Endothelial cell of umbilical vein (primary cell): ENCODE data around the gene CARD19. TPM values are rescaled to one million over a fixed set of nuclear protein-coding genes. Genes with fewer than 3 reads are reported as not detected.

Source experiments
- BruUV-seq: library from RNA; stranded (reverse); fragments of 400-500 nt; replicated peaks from 2 replicates; lab custom pipeline; 2021; lab: Mats Ljungman, UMichigan
- CTCF ChIA-PET: fragments of 300-600, 350-600 bp; sonication (Branson Sonifier 250); formaldehyde crosslinking; loops from one replicate; lab custom pipeline; 2021; ENCODE audit warnings: antibody characterized with exemption, inconsistent platforms; lab: Charles Lee
- POLR2A ChIA-PET: fragments of 300-600, 350-600 bp; sonication (Branson Sonifier 250); formaldehyde crosslinking; loops from one replicate; lab custom pipeline; 2021; ENCODE audit warnings: antibody characterized with exemption, inconsistent platforms; lab: Charles Lee
- DNase-seq: peaks from one replicate; pipeline ENCODE4 v3.0.0-alpha.2; 2011; ENCODE audit warnings: low read depth, low spot score
- FAIRE-seq: peaks from 2 replicates; lab custom pipeline; 2011; peaks lifted over from hg19 to GRCh38; lab: Jason Lieb, UNC
- H2AFZ ChIP-seq: 2 replicates; pipeline ENCODE4 v1.6.0; 2012; ENCODE audit warnings: low read depth, low read length, control low read depth, inconsistent platforms
- H3K27ac ChIP-seq: 2 replicates; pipeline ENCODE4 v1.5.1; 2011; ENCODE audit warnings: low read depth, mild to moderate bottlenecking, control low read depth, low read length, moderate library complexity; ENCODE audit not compliant: insufficient read depth
- H3K27me3 ChIP-seq, 2 experiments: 2 replicates each; pipeline versions ENCODE4 v1.6.0 to v1.6.1; 2011; ENCODE audit warnings: low read length in 2 of 2, mixed read lengths in 1 of 2; ENCODE audit not compliant: control insufficient read depth in 2 of 2, insufficient read depth in 2 of 2
- H3K36me3 ChIP-seq, 2 experiments: 2 replicates in 1 of 2; 3 replicates in 1 of 2; pipeline ENCODE4 v1.5.1; 2011; ENCODE audit warnings: low read length in 2 of 2, mild to moderate bottlenecking in 1 of 2, moderate library complexity in 1 of 2; ENCODE audit not compliant: control insufficient read depth in 2 of 2, insufficient read depth in 2 of 2; ENCODE audit errors: extremely low read depth in 1 of 2
- H3K4me1 ChIP-seq: 3 replicates; pipeline ENCODE4 v1.5.1; 2011; ENCODE audit warnings: mild to moderate bottlenecking, low read length; ENCODE audit not compliant: control insufficient read depth, insufficient read depth; ENCODE audit errors: extremely low read depth
- H3K4me2 ChIP-seq: 2 replicates; pipeline ENCODE4 v1.6.1; 2011; ENCODE audit warnings: low read length, control low read depth, mixed read lengths; ENCODE audit not compliant: insufficient read depth
- H3K4me3 ChIP-seq, 3 experiments: fragments of 200-600 bp in 1 of 3; sonication (generic), shearing (Covaris generic) in 1 of 3; replicated peaks in 1 of 3; 2 replicates each; pipeline ENCODE4 v1.5.1; 2011 to 2016; ENCODE audit warnings: control low read depth in 3 of 3, low read length in 3 of 3, mild to moderate bottlenecking in 2 of 3, inconsistent platforms in 1 of 3, low read depth in 1 of 3, moderate library complexity in 1 of 3; ENCODE audit not compliant: insufficient read depth in 1 of 3
- H3K79me2 ChIP-seq: 2 replicates; pipeline ENCODE4 v1.6.0; 2012; ENCODE audit warnings: low read length, inconsistent platforms; ENCODE audit not compliant: control insufficient read depth, insufficient read depth
- H3K9ac ChIP-seq: replicated peaks from 2 replicates; pipeline ENCODE3; 2011; ENCODE audit warnings: low read length, control low read depth; ENCODE audit not compliant: insufficient read depth; ENCODE audit errors: extremely low read depth
- H3K9me1 ChIP-seq: replicated peaks from 3 replicates; pipeline ENCODE4 v1.6.0; 2011; ENCODE audit warnings: mild to moderate bottlenecking, low read length; ENCODE audit not compliant: control insufficient read depth, insufficient read depth; ENCODE audit errors: extremely low read depth
- H3K9me3 ChIP-seq: replicated peaks from 2 replicates; pipeline ENCODE4 v1.5.1; 2012; ENCODE audit warnings: low read length, inconsistent platforms; ENCODE audit not compliant: control insufficient read depth, insufficient read depth
- H4K20me1 ChIP-seq: replicated peaks from 2 replicates; pipeline ENCODE3; 2011; ENCODE audit warnings: mild to moderate bottlenecking, low read length; ENCODE audit not compliant: control insufficient read depth, insufficient read depth; ENCODE audit errors: extremely low read depth
- CTCF ChIP-seq, 2 donors: IDR thresholded peaks; 1 replicate in 1 of 2; 2 replicates in 1 of 2; pipeline ENCODE4 v1.5.1; 2011; ENCODE audit warnings: low read length in 2 of 2, mild to moderate bottlenecking in 2 of 2, moderate library complexity in 2 of 2, control low read depth in 1 of 2, inconsistent platforms in 1 of 2, low read depth in 1 of 2; ENCODE audit not compliant: insufficient read depth in 1 of 2; ENCODE audit errors: extremely low read depth in 1 of 2
- EZH2 ChIP-seq: IDR thresholded peaks from 2 replicates; pipeline ENCODE4 v1.6.1; 2012; ENCODE audit warnings: borderline replicate concordance, low read depth, mild to moderate bottlenecking, moderate library complexity, low read length, inconsistent platforms; ENCODE audit not compliant: severe bottlenecking
- FOS ChIP-seq: IDR thresholded peaks from 2 replicates; pipeline ENCODE4 v1.6.1; 2011; ENCODE audit warnings: mild to moderate bottlenecking, low read length, moderate library complexity, borderline replicate concordance; ENCODE audit not compliant: insufficient read depth
- GATA2 ChIP-seq: IDR thresholded peaks from 2 replicates; pipeline ENCODE4 v1.7.0; 2011; ENCODE audit warnings: low read depth, mild to moderate bottlenecking, moderate library complexity, mixed read lengths, low read length; ENCODE audit not compliant: insufficient read length, insufficient read depth
- JUN ChIP-seq: IDR thresholded peaks from 2 replicates; pipeline ENCODE4 v1.6.1; 2011; ENCODE audit warnings: borderline replicate concordance, low read depth; ENCODE audit not compliant: insufficient read length, insufficient read depth
- MAX ChIP-seq: IDR thresholded peaks from 2 replicates; pipeline ENCODE4 v1.6.1; 2011; ENCODE audit not compliant: insufficient read depth, insufficient read length
- MYC ChIP-seq: IDR thresholded peaks from one replicate; pipeline ENCODE4 v1.6.1; 2011; ENCODE audit warnings: mild to moderate bottlenecking, low read depth, low read length
- POLR2A ChIP-seq: IDR thresholded peaks from 2 replicates; pipeline ENCODE4 v1.6.1; 2012; ENCODE audit warnings: low read depth, mild to moderate bottlenecking, control low read depth, low read length
- POLR2AphosphoS5 ChIP-seq: IDR thresholded peaks from 2 replicates; pipeline ENCODE4 v1.6.1; 2012; ENCODE audit warnings: low read depth, mild to moderate bottlenecking, control low read depth, low read length, moderate library complexity; ENCODE audit not compliant: insufficient read depth
- dilution Hi-C: fragments of 300-500 bp; cut with MboI; formaldehyde crosslinking; loops from one replicate; pipeline ENCODE4 v1.15.0; 2019; ENCODE audit warnings: low sequenced_read_pairs; ENCODE audit not compliant: extremely low pct_ligation_motif_present
- intact Hi-C: fragments of 100-400 bp; cut with micrococcal nuclease; formaldehyde crosslinking; loops from one replicate; pipeline ENCODE4 v1.10.0; 2022
- polyA plus RNA-seq, 4 experiments: library from polyadenylated mRNA; depleted of rRNA in 3 of 4; stranded (reverse) in 3 of 4; unstranded in 1 of 4; fragments of >200 nt; gene quantifications; 2 replicates each; pipeline versions ENCODE4 v1.2.1 to v1.2.3, GENCODE V29; 2011 to 2012; ENCODE audit warnings: missing spikeins in 1 of 4
- total RNA-seq: library from RNA; stranded (reverse); gene quantifications from 2 replicates; pipeline ENCODE4 v1.2.3, GENCODE V29; 2021

Gene CARD19
- total and polyA plus RNA-seq, 2 donors (not counting 3 experiments of a cell fraction or from before 2014, with no cell fraction given) = 45.7 to 148 TPM

- H3K27ac ChIP-seq = no peak overlapping the region
- no peak for TF ChIP-seq CTCF (IDR thresholded peaks at IDR 0.05; ENCODE audit: extremely low read depth in 1 of 2, insufficient read depth in 1 of 2, low read depth in 1 of 2, low read length in 2 of 2)
- no peak for TF ChIP-seq POLR2A
- TF ChIP-seq EZH2 = no peak
- no peaks in the 10 kb centered on the region for H3K27me3 ChIP-seq
- peaks cover under 1% of the 10 kb centered on the region for H3K4me1 ChIP-seq
- no peak overlapping the region for H3K4me3 ChIP-seq
- H3K36me3 ChIP-seq = no peaks in the 10 kb centered on the region
- DNase-seq (no peak), FAIRE-seq (no peak)
- dilution Hi-C loops (no loop called here), intact Hi-C loops (no loop called here)
- POLR2A ChIA-PET = interaction anchor here (0.7 kb wide), 1 partner anchor 63 kb away, joined by 4 read pairs; no protein-coding TSS in a partner anchor
- CTCF ChIA-PET = no interaction called here
- no TSS peak for BruUV-seq
- H2AFZ ChIP-seq = no peak overlapping the region
- H3K9me1 ChIP-seq = no peaks in the 10 kb centered on the region
- no peak overlapping the region for H3K4me2 ChIP-seq
- no peaks in the 10 kb centered on the region for H3K9me3 ChIP-seq
- H4K20me1 ChIP-seq = no peaks in the 10 kb centered on the region
- H3K9ac ChIP-seq = no peak overlapping the region
- H3K79me2 ChIP-seq = no peaks in the 10 kb centered on the region
Measured at GRCh38 chr9:93089481-93089991, 6.5 kb upstream of the CARD19 start.

GRCh38 chr9:93090091-93090655 is 5.8 kb upstream of the CARD19 start:
- Histone ChIP-seq H3K9ac (no peak overlapping the region), H3K4me3 (no peak overlapping the region), H3K79me2 (no peaks in the 10 kb centered on the region), H3K9me1 (no peaks in the 10 kb centered on the region), H4K20me1 (no peaks in the 10 kb centered on the region), H3K4me2 (no peak overlapping the region), H3K27ac (no peak overlapping the region), H3K27me3 (no peaks in the 10 kb centered on the region), H3K9me3 (no peaks in the 10 kb centered on the region), H3K4me1 (peaks cover 6% of the 10 kb centered on the region), H3K36me3 (no peaks in the 10 kb centered on the region), H2AFZ (no peak overlapping the region)
- BruUV-seq = no TSS peak
- POLR2A ChIA-PET = interaction anchor here (0.7 kb wide), 1 partner anchor 63 kb away, joined by 4 read pairs; no protein-coding TSS in a partner anchor
- CTCF ChIA-PET = no interaction called here
- DNase-seq (no peak), FAIRE-seq (no peak)
- intact Hi-C loops = loop anchor here (5.0 to 10.0 kb wide), 3 partner anchors 33 to 1075 kb away; partner anchors contain the start of genes IPPK and SUSD3
- dilution Hi-C loops = no loop called here
- TF ChIP-seq POLR2AphosphoS5 (no peak), MYC (no peak), CTCF (IDR thresholded peaks at IDR 0.05; ENCODE audit: extremely low read depth in 1 of 2, insufficient read depth in 1 of 2, low read depth in 1 of 2, low read length in 2 of 2) (no peak), POLR2A (no peak), EZH2 (no peak), FOS (no peak), JUN (no peak), GATA2 (no peak), MAX (no peak)
